ENCODE data around the gene ABCA10. TPM values are rescaled to one million over a fixed set of nuclear protein-coding genes. Genes with fewer than 3 reads are reported as not detected.
"Not testable (repeated sequence)": the region's sequence is repeated elsewhere in the genome, so short reads cannot be mapped to it uniquely, and the experiment has no call there.

ABCA10 gene
- total RNA-seq, 1 donor from 2014 or later, result 0.29 TPM

- no peak overlapping the region for H3K4me3 ChIP-seq (ENCODE audit: low read depth, low read length)
- H3K36me3 ChIP-seq (ENCODE audit: control insufficient read depth, insufficient read depth, low read length), result no peaks in the 10 kb centered on the region
- DNase-seq (ENCODE audit: low read depth), result no peak
- TF ChIP-seq CTCF (IDR thresholded peaks at IDR 0.05; ENCODE audit: insufficient read depth, low read length, poor library complexity, severe bottlenecking), result no peak
- H3K27me3 ChIP-seq (ENCODE audit: control insufficient read depth, insufficient read depth, low read length), result no peaks in the 10 kb centered on the region
Measured at GRCh38 chr17:69170377-69170776, 58.2 kb downstream of the ABCA10 start.

GRCh38 chr17:69168642-69169041, 60.0 kb downstream of the ABCA10 start:
- H3K36me3 ChIP-seq (ENCODE audit: control insufficient read depth, insufficient read depth, low read length); DNase-seq (ENCODE audit: low read depth); H3K27me3 ChIP-seq (ENCODE audit: control insufficient read depth, insufficient read depth, low read length); H3K4me3 ChIP-seq (ENCODE audit: low read depth, low read length): not testable (repeated sequence)

- no peak for TF ChIP-seq CTCF (IDR thresholded peaks at IDR 0.05; ENCODE audit: insufficient read depth, low read length, poor library complexity, severe bottlenecking)
- DNase-seq (ENCODE audit: low read depth), result no peak
- Histone ChIP-seq H3K27me3 (ENCODE audit: control insufficient read depth, insufficient read depth, low read length) (no peaks in the 10 kb centered on the region), H3K36me3 (ENCODE audit: control insufficient read depth, insufficient read depth, low read length) (no peaks in the 10 kb centered on the region), H3K4me3 (ENCODE audit: low read depth, low read length) (no peak overlapping the region)
Measured at GRCh38 chr17:69166957-69167356, 61.7 kb downstream of the ABCA10 start.

GRCh38 chr17:69164206-69164605, 64.4 kb downstream of the ABCA10 start:
- H3K36me3 ChIP-seq (ENCODE audit: control insufficient read depth, insufficient read depth, low read length), result no peaks in the 10 kb centered on the region
- H3K27me3 ChIP-seq (ENCODE audit: control insufficient read depth, insufficient read depth, low read length), result no peaks in the 10 kb centered on the region
- no peak for TF ChIP-seq CTCF (IDR thresholded peaks at IDR 0.05; ENCODE audit: insufficient read depth, low read length, poor library complexity, severe bottlenecking)
- no peak overlapping the region for H3K4me3 ChIP-seq (ENCODE audit: low read depth, low read length)
- DNase-seq (ENCODE audit: low read depth), result no peak

GRCh38 chr17:69159418-69159817, 69.2 kb downstream of the ABCA10 start:
- no peak for DNase-seq (ENCODE audit: low read depth)
- Histone ChIP-seq H3K27me3 (ENCODE audit: control insufficient read depth, insufficient read depth, low read length) (no peaks in the 10 kb centered on the region), H3K4me3 (ENCODE audit: low read depth, low read length) (no peak overlapping the region), H3K36me3 (ENCODE audit: control insufficient read depth, insufficient read depth, low read length) (no peaks in the 10 kb centered on the region)
- no peak for TF ChIP-seq CTCF (IDR thresholded peaks at IDR 0.05; ENCODE audit: insufficient read depth, low read length, poor library complexity, severe bottlenecking)

GRCh38 chr17:69154267-69154666, 74.4 kb downstream of the ABCA10 start:
- no peak for TF ChIP-seq CTCF (IDR thresholded peaks at IDR 0.05; ENCODE audit: insufficient read depth, low read length, poor library complexity, severe bottlenecking)
- Histone ChIP-seq H3K4me3 (ENCODE audit: low read depth, low read length) (no peak overlapping the region), H3K27me3 (ENCODE audit: control insufficient read depth, insufficient read depth, low read length) (no peaks in the 10 kb centered on the region), H3K36me3 (ENCODE audit: control insufficient read depth, insufficient read depth, low read length) (no peaks in the 10 kb centered on the region)
- DNase-seq (ENCODE audit: low read depth), result no peak
